Breast epithelium (tissue), 3 donors: ENCODE data around the gene PKIB.

Source experiments
- POLR2A ChIP-seq: fragments of 450-650 bp; IDR thresholded peaks from one replicate; pipeline ENCODE4 v1.6.1; 2016; ENCODE audit warnings: antibody characterized with exemption, mild to moderate bottlenecking, moderate library complexity
- TF ChIP-seq, protein P1 (sequence below), 3 donors: fragments of 450-650 bp; IDR thresholded peaks; one replicate each; pipeline ENCODE4 v1.5.1; 2016 to 2017; ENCODE audit warnings: antibody characterized with exemption in 3 of 3, mild to moderate bottlenecking in 3 of 3, moderate library complexity in 3 of 3

DNA sequence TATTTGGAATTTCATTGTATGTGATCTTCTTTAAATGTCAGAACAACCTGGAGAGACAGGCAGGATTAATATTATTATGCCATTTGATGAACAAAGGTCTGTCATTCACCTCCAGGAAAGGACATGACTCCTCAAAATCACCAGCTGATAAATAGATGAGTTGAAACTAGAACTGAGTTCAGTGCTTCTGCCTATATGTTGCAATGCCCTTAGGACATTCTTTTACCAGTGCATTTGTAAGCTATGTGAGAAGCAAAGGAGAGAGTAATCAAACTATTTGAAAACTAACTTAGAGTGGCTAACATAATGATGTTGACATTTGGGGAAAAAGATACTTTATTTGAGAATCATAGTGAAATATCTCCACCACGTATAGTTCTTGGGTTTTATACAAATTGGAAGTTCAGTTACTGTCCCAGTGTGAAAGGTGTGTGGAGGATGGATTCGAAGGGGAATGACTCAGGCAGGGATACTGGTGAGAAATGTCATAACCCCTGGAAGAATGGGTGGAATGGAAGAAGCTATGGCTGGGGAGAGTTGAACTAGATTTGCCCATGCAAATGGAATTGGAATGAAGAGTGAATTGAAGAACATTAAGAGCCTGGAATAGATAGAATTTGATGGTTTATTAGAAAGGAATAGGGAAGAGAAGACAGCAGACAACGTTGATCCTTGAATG lies 21.5 kb downstream of the PKIB start:
- TF ChIP-seq, protein P1, sequence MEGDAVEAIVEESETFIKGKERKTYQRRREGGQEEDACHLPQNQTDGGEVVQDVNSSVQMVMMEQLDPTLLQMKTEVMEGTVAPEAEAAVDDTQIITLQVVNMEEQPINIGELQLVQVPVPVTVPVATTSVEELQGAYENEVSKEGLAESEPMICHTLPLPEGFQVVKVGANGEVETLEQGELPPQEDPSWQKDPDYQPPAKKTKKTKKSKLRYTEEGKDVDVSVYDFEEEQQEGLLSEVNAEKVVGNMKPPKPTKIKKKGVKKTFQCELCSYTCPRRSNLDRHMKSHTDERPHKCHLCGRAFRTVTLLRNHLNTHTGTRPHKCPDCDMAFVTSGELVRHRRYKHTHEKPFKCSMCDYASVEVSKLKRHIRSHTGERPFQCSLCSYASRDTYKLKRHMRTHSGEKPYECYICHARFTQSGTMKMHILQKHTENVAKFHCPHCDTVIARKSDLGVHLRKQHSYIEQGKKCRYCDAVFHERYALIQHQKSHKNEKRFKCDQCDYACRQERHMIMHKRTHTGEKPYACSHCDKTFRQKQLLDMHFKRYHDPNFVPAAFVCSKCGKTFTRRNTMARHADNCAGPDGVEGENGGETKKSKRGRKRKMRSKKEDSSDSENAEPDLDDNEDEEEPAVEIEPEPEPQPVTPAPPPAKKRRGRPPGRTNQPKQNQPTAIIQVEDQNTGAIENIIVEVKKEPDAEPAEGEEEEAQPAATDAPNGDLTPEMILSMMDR (IDR thresholded peaks at IDR 0.05) = no peak
- no peak for TF ChIP-seq POLR2A
